H9 (cell line): Measurements from ENCODE around the gene CEMIP2. TPM values are rescaled to one million over a fixed set of nuclear protein-coding genes. Genes with fewer than 3 reads are reported as not detected.

Experiments used
- DNase-seq: peaks from one replicate; pipeline ENCODE4 v3.0.0-alpha.2; 2017
- H2AFZ ChIP-seq: one replicate; pipeline ENCODE4 v1.6.1; 2013; ENCODE audit warnings: mild to moderate bottlenecking, low read length, control low read depth, moderate library complexity
- H2AK5ac ChIP-seq: 2 replicates; pipeline ENCODE4 v1.6.1; 2013; ENCODE audit warnings: low read length, control low read depth, mixed read lengths; ENCODE audit not compliant: insufficient read length
- H2BK120ac ChIP-seq: one replicate; pipeline ENCODE4 v1.6.1; 2013; ENCODE audit warnings: low read depth, mild to moderate bottlenecking, low read length, control low read depth, inconsistent platforms; ENCODE audit not compliant: poor library complexity, severe bottlenecking
- H2BK12ac ChIP-seq: 2 replicates; pipeline ENCODE4 v1.6.1; 2013; ENCODE audit warnings: low read length, control low read depth, mixed read lengths, low read depth; ENCODE audit not compliant: insufficient read length
- H2BK15ac ChIP-seq: 2 replicates; pipeline ENCODE4 v1.6.1; 2013; ENCODE audit warnings: low read depth, low read length, control low read depth
- H2BK20ac ChIP-seq: one replicate; pipeline ENCODE4 v1.6.1; 2013; ENCODE audit warnings: low read depth, mild to moderate bottlenecking, low read length, control low read depth, inconsistent platforms; ENCODE audit not compliant: poor library complexity, severe bottlenecking
- H2BK5ac ChIP-seq: 2 replicates; pipeline ENCODE4 v1.6.1; 2013; ENCODE audit warnings: low read length, control low read depth, mixed read lengths; ENCODE audit not compliant: insufficient read length
- H3K14ac ChIP-seq: 2 replicates; pipeline ENCODE4 v1.6.1; 2013; ENCODE audit warnings: low read length, control low read depth; ENCODE audit not compliant: insufficient read depth
- H3K18ac ChIP-seq: 2 replicates; pipeline ENCODE4 v1.6.1; 2013; ENCODE audit warnings: low read depth, mild to moderate bottlenecking, mixed read lengths, low read length, control low read depth; ENCODE audit not compliant: insufficient read length
- H3K23ac ChIP-seq: 2 replicates; pipeline ENCODE4 v1.6.1; 2013; ENCODE audit warnings: low read length, control low read depth, mixed read lengths, low read depth; ENCODE audit not compliant: insufficient read length
- H3K23me2 ChIP-seq: 2 replicates; pipeline ENCODE4 v1.6.1; 2013; ENCODE audit warnings: low read depth, mild to moderate bottlenecking, mixed read lengths, low read length, control low read depth; ENCODE audit not compliant: insufficient read length, poor library complexity, severe bottlenecking
- H3K27ac ChIP-seq: 2 replicates; pipeline ENCODE4 v1.5.1; 2013; ENCODE audit warnings: low read length, control low read depth, mixed read lengths, low read depth; ENCODE audit not compliant: insufficient read length
- H3K27me3 ChIP-seq: 2 replicates; pipeline ENCODE4 v1.6.1; 2013; ENCODE audit warnings: low read length, control low read depth, inconsistent platforms; ENCODE audit not compliant: insufficient read depth
- H3K4ac ChIP-seq: 2 replicates; pipeline ENCODE4 v1.6.1; 2013; ENCODE audit warnings: low read depth, mild to moderate bottlenecking, control low read depth, inconsistent platforms, low read length, moderate library complexity
- H3K4me1 ChIP-seq: 2 replicates; pipeline ENCODE4 v1.6.1; 2013; ENCODE audit warnings: low read length, control low read depth, inconsistent platforms; ENCODE audit not compliant: insufficient read depth
- H3K4me2 ChIP-seq: 2 replicates; pipeline ENCODE4 v1.6.1; 2013; ENCODE audit warnings: low read length, control low read depth, mixed read lengths; ENCODE audit not compliant: insufficient read length, insufficient read depth
- H3K56ac ChIP-seq: 2 replicates; pipeline ENCODE4 v1.6.1; 2013; ENCODE audit warnings: low read depth, mild to moderate bottlenecking, mixed read lengths, low read length, control low read depth; ENCODE audit not compliant: insufficient read length
- H3K79me1 ChIP-seq: 2 replicates; pipeline ENCODE4 v1.6.1; 2013; ENCODE audit warnings: low read depth, mild to moderate bottlenecking, moderate library complexity, low read length, control low read depth, inconsistent platforms; ENCODE audit not compliant: insufficient read depth, poor library complexity, severe bottlenecking
- H3K79me2 ChIP-seq: 2 replicates; pipeline ENCODE4 v1.6.1; 2013; ENCODE audit warnings: low read length, control low read depth, inconsistent platforms; ENCODE audit not compliant: insufficient read depth
- H3K9ac ChIP-seq: 2 replicates; pipeline ENCODE4 v1.6.1; 2013; ENCODE audit warnings: low read length, control low read depth, mixed read lengths; ENCODE audit not compliant: insufficient read length; ENCODE audit errors: extremely low read depth
- H3K9me3 ChIP-seq: one replicate; pipeline ENCODE4 v1.6.1; 2013; ENCODE audit warnings: low read depth, low read length, inconsistent platforms; ENCODE audit not compliant: control insufficient read depth
- H3T11ph ChIP-seq: one replicate; pipeline ENCODE4 v1.6.1; 2013; ENCODE audit warnings: mild to moderate bottlenecking, low read length, control low read depth, inconsistent platforms
- H4K20me1 ChIP-seq: one replicate; pipeline ENCODE4 v1.6.1; 2013; ENCODE audit not compliant: control insufficient read depth, insufficient read length, insufficient read depth
- H4K5ac ChIP-seq: 2 replicates; pipeline ENCODE4 v1.6.1; 2013; ENCODE audit warnings: low read depth, mild to moderate bottlenecking, mixed read lengths, low read length, control low read depth; ENCODE audit not compliant: insufficient read length
- H4K8ac ChIP-seq: replicated peaks from 2 replicates; pipeline ENCODE4 v1.6.1; 2013; ENCODE audit warnings: low read length, control low read depth, mixed read lengths, low read depth; ENCODE audit not compliant: insufficient read length
- H4K91ac ChIP-seq: 2 replicates; pipeline ENCODE4 v1.6.1; 2013; ENCODE audit warnings: low read depth, mild to moderate bottlenecking, moderate library complexity, mixed read lengths, low read length, control low read depth; ENCODE audit not compliant: insufficient read length
- H3K27ac Mint-ChIP-seq, 3 experiments: 2 replicates in 2 of 3; 3 replicates in 1 of 3; pipeline ENCODE4 v1.8.0; 2020 to 2021; ENCODE audit warnings: mixed read lengths in 3 of 3, mild to moderate bottlenecking in 1 of 3, moderate library complexity in 1 of 3
- H3K27me3 Mint-ChIP-seq: 2 replicates; pipeline ENCODE4 v1.8.0; 2021; ENCODE audit warnings: low read depth, mild to moderate bottlenecking, moderate library complexity, mixed read lengths
- H3K36me3 Mint-ChIP-seq, 3 experiments: 2 replicates in 2 of 3; 3 replicates in 1 of 3; pipeline ENCODE4 v1.8.0; 2020 to 2021; ENCODE audit warnings: low read depth in 3 of 3, mixed read lengths in 3 of 3; ENCODE audit not compliant: insufficient read depth in 1 of 3
- H3K4me1 Mint-ChIP-seq, 2 experiments: 2 replicates each; pipeline ENCODE4 v1.8.0; 2020; ENCODE audit warnings: mixed read lengths in 2 of 2
- H3K4me3 Mint-ChIP-seq, 2 experiments: 2 replicates in 1 of 2; 3 replicates in 1 of 2; pipeline ENCODE4 v1.8.0; 2020 to 2021; ENCODE audit warnings: mild to moderate bottlenecking in 2 of 2, mixed read lengths in 2 of 2, moderate library complexity in 1 of 2
- H3K9me3 Mint-ChIP-seq, 2 experiments: 2 replicates in 1 of 2; 3 replicates in 1 of 2; pipeline ENCODE4 v1.8.0; 2020; ENCODE audit warnings: mild to moderate bottlenecking in 2 of 2, mixed read lengths in 2 of 2, moderate library complexity in 1 of 2
- WGBS: extraction: QIAGEN DNeasy Blood & Tissue Kit; methylation state at CpG from one replicate; pipeline ENCODE4 v1.1.7; 2013; ENCODE audit warnings: missing lambda C conversion rate, low lambda C conversion rate, mixed read lengths; ENCODE audit not compliant: insufficient read length; ENCODE audit errors: extremely low coverage; 5-methylcytosine and 5-hydroxymethylcytosine counted together
- total RNA-seq: library from RNA; stranded (reverse); gene quantifications from 2 replicates; pipeline ENCODE4 v1.2.1, GENCODE V29; 2021
- TF ChIP-seq, protein P1 (sequence below): fragments of 200-600 bp; sonication (generic); conservative IDR thresholded peaks from 3 replicates; pipeline ENCODE4 v1.8.0; 2021; ENCODE audit warnings: antibody characterized with exemption, mild to moderate bottlenecking

Gene CEMIP2
- total RNA-seq, 1 experiment from 2014 or later = 77.2 TPM

DNA sequence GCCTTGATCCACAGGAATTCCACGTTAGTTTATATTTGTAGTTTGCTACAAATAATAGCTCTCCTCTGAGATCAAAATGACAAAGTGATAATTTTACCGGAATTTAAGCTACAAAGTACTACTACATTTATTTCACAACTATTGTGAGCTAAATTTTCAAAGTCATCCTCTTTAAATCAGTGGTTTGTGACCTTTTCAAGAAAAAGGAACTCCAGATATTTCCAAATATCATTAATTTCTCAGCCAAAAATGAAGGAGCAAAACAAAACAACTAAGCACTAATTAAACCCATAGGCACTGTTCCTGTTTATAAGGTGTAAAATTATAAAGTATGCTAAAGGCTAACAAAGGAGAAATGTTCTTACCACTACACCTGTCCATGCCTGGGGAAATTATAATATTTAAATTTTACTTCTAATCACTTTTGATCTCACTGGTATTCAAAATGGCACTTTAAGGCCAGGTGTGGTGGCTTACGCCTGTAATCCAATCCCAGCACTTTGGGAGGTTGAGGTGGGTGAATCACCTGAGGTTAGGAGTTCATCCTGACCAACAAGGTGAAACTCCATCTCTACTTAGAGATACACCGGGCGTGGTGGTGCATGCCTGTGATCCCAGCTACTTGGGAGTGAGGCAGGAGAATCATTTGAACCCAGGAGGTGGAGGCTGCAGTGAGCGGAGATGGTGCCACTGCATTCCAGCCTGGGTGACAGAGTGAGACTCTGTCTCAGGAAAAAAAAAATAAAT lies 77.5 kb downstream of the CEMIP2 start:
- 0 out of 2 replicates have a peak, but pooled peaks cover 1% of the 10 kb centered on the region for H3K79me2 ChIP-seq
- no peak overlapping the region for H3K9ac ChIP-seq
- H3K56ac ChIP-seq = no peak overlapping the region
- Mint-ChIP-seq H3K9me3 (no peaks in the 10 kb centered on the region), H3K36me3 (peaks cover 38 to 76% (median 75%) of the 10 kb centered on the region in 3 experiments), H3K27me3 (no peaks in the 10 kb centered on the region), H3K4me3 (no peak overlapping the region), H3K4me1 (peaks cover 3 to 6% of the 10 kb centered on the region in 2 experiments), H3K27ac (no peak overlapping the region)
- TF ChIP-seq, protein P1, sequence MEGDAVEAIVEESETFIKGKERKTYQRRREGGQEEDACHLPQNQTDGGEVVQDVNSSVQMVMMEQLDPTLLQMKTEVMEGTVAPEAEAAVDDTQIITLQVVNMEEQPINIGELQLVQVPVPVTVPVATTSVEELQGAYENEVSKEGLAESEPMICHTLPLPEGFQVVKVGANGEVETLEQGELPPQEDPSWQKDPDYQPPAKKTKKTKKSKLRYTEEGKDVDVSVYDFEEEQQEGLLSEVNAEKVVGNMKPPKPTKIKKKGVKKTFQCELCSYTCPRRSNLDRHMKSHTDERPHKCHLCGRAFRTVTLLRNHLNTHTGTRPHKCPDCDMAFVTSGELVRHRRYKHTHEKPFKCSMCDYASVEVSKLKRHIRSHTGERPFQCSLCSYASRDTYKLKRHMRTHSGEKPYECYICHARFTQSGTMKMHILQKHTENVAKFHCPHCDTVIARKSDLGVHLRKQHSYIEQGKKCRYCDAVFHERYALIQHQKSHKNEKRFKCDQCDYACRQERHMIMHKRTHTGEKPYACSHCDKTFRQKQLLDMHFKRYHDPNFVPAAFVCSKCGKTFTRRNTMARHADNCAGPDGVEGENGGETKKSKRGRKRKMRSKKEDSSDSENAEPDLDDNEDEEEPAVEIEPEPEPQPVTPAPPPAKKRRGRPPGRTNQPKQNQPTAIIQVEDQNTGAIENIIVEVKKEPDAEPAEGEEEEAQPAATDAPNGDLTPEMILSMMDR = no peak
- no CpG with 5 or more reads among the region's 6 CpGs for WGBS
- no peaks in the 10 kb centered on the region for H3K27me3 ChIP-seq
- no peak overlapping the region for H4K91ac ChIP-seq
- H2AK5ac ChIP-seq = no peak overlapping the region
- H3K23ac ChIP-seq = no peak overlapping the region
- no peak overlapping the region for H4K5ac ChIP-seq
- no peak overlapping the region for H2BK5ac ChIP-seq
- no peaks in the 10 kb centered on the region for H3K4me1 ChIP-seq
- no peak overlapping the region for H4K8ac ChIP-seq
- no peak overlapping the region for H2BK120ac ChIP-seq
- H2BK15ac ChIP-seq = no peak overlapping the region
- H2AFZ ChIP-seq = no peak overlapping the region
- H3K18ac ChIP-seq = no peak overlapping the region
- no peaks in the 10 kb centered on the region for H3K9me3 ChIP-seq
- no peak overlapping the region for H3T11ph ChIP-seq
- H3K79me1 ChIP-seq = no peaks in the 10 kb centered on the region
- H4K20me1 ChIP-seq = no peaks in the 10 kb centered on the region
- no peak overlapping the region for H3K14ac ChIP-seq
- H3K27ac ChIP-seq = no peak overlapping the region
- DNase-seq = no peak
- H3K4me2 ChIP-seq = no peak overlapping the region
- H3K4ac ChIP-seq = no peak overlapping the region
- H2BK12ac ChIP-seq = no peak overlapping the region
- no peaks in the 10 kb centered on the region for H3K23me2 ChIP-seq
- H2BK20ac ChIP-seq = no peak overlapping the region
